Measurements from ENCODE around the gene ZNF484.
"Not testable (repeated sequence)": the region's sequence is repeated elsewhere in the genome, so short reads cannot be mapped to it uniquely, and the experiment has no call there.

- not testable (repeated sequence) for TF ChIP-seq CTCF (IDR thresholded peaks at IDR 0.05; ENCODE audit: low read depth, low read length, poor library complexity, severe bottlenecking); EZH2phosphoT487 (IDR thresholded peaks at IDR 0.05; ENCODE audit: borderline replicate concordance, low read length)
Observed at GRCh38 chr9:92825065-92825464, 52.8 kb downstream of the ZNF484 start.

All from DOHH2 (cell line).